Skeletal muscle tissue (tissue), 4 donors: ENCODE data around the gene SIGLEC10. TPM values are rescaled to one million over a fixed set of nuclear protein-coding genes. Genes with fewer than 3 reads are reported as not detected.

ENCODE experiments used
- H3K27ac ChIP-seq: one replicate; pipeline ENCODE4 v1.7.0; 2013; ENCODE audit warnings: mild to moderate bottlenecking, low read depth, low read length, inconsistent platforms
- H3K27me3 ChIP-seq, 3 donors: one replicate each; pipeline ENCODE4 v1.7.0; 2013; ENCODE audit warnings: low read length in 3 of 3; ENCODE audit not compliant: control insufficient read depth in 3 of 3, insufficient read depth in 3 of 3
- H3K36me3 ChIP-seq, 3 donors: one replicate each; pipeline ENCODE4 v1.7.0; 2013; ENCODE audit warnings: low read length in 3 of 3; ENCODE audit not compliant: control insufficient read depth in 3 of 3, insufficient read depth in 3 of 3
- H3K4me1 ChIP-seq, 3 donors: one replicate each; pipeline ENCODE4 v1.7.0; 2013; ENCODE audit warnings: low read length in 3 of 3, mild to moderate bottlenecking in 3 of 3; ENCODE audit not compliant: control insufficient read depth in 3 of 3, insufficient read depth in 3 of 3
- H3K4me3 ChIP-seq, 3 donors: one replicate each; pipeline ENCODE4 v1.7.0; 2013; ENCODE audit warnings: low read length in 3 of 3
- H3K9ac ChIP-seq, 3 donors: one replicate each; pipeline ENCODE4 v1.7.0; 2013; ENCODE audit warnings: low read length in 3 of 3, mild to moderate bottlenecking in 3 of 3, moderate library complexity in 2 of 3, low read depth in 1 of 3
- H3K9me3 ChIP-seq, 3 donors: one replicate each; pipeline ENCODE4 v1.7.0; 2013; ENCODE audit warnings: low read length in 3 of 3; ENCODE audit not compliant: control insufficient read depth in 3 of 3
- total RNA-seq: library from RNA; depleted of rRNA; stranded (reverse); fragments of >200 nt; gene quantifications from one replicate; pipeline ENCODE4 v1.2.3, GENCODE V29; 2014
- donor health status: Osteomylitis.

SIGLEC10 gene
- total RNA-seq, 1 donor from 2014 or later = 1.6 TPM

- no peaks in the 10 kb centered on the region for H3K36me3 ChIP-seq
- no peak overlapping the region for H3K9ac ChIP-seq
- no peak overlapping the region for H3K27ac ChIP-seq
- peaks cover 0 to 4% (median 0%) of the 10 kb centered on the region in 3 donors for H3K27me3 ChIP-seq
- H3K4me3 ChIP-seq = no peak overlapping the region
- peaks cover 3 to 11% (median 7%) of the 10 kb centered on the region in 3 donors for H3K4me1 ChIP-seq
- H3K9me3 ChIP-seq = no peaks in the 10 kb centered on the region
Observed at GRCh38 chr19:51396175-51396574, 21.3 kb downstream of the SIGLEC10 start.

GRCh38 chr19:51394050-51394836 is 23.2 kb downstream of the SIGLEC10 start:
- peak overlapping the region; percentile 61 to 79 (median 74) for H3K9ac ChIP-seq
- H3K27ac ChIP-seq = peak overlapping the region; percentile 71
- peak overlapping the region; percentile 65 to 87 (median 70) for H3K4me3 ChIP-seq
- no peaks in the 10 kb centered on the region for H3K9me3 ChIP-seq
- H3K4me1 ChIP-seq = peaks cover 3 to 11% (median 7%) of the 10 kb centered on the region in 3 donors
- H3K27me3 ChIP-seq = peaks cover 0 to 8% (median 0%) of the 10 kb centered on the region in 3 donors
- no peaks in the 10 kb centered on the region for H3K36me3 ChIP-seq

- Histone ChIP-seq H3K27me3 (peaks cover 0 to 8% (median 0%) of the 10 kb centered on the region in 3 donors), H3K9ac (no peak overlapping the region), H3K27ac (no peak overlapping the region), H3K36me3 (no peaks in the 10 kb centered on the region), H3K9me3 (no peaks in the 10 kb centered on the region), H3K4me3 (no peak overlapping the region), H3K4me1 (peaks cover 3 to 11% (median 7%) of the 10 kb centered on the region in 3 donors)
Observed at GRCh38 chr19:51392701-51393100, 24.7 kb downstream of the SIGLEC10 start.

GRCh38 chr19:51391073-51391611 is 26.3 kb downstream of the SIGLEC10 start:
- Histone ChIP-seq H3K36me3 (no peaks in the 10 kb centered on the region), H3K27me3 (peaks cover 0 to 8% (median 0%) of the 10 kb centered on the region in 3 donors), H3K27ac (no peak overlapping the region), H3K4me3 (no peak overlapping the region), H3K4me1 (peaks cover 3 to 11% (median 7%) of the 10 kb centered on the region in 3 donors), H3K9me3 (no peaks in the 10 kb centered on the region), H3K9ac (no peak overlapping the region)

GRCh38 chr19:51389143-51389542 is 28.3 kb downstream of the SIGLEC10 start:
- H3K4me3 ChIP-seq = no peak overlapping the region
- H3K36me3 ChIP-seq = no peaks in the 10 kb centered on the region
- H3K27ac ChIP-seq = no peak overlapping the region
- no peaks in the 10 kb centered on the region for H3K9me3 ChIP-seq
- H3K9ac ChIP-seq = no peak overlapping the region
- peaks cover 0 to 4% (median 3%) of the 10 kb centered on the region in 3 donors for H3K4me1 ChIP-seq
- peaks cover 0 to 8% (median 0%) of the 10 kb centered on the region in 3 donors for H3K27me3 ChIP-seq

- no peaks in the 10 kb centered on the region for H3K9me3 ChIP-seq
- H3K27ac ChIP-seq = no peak within 1 kb of the TSS
- no peak within 1 kb of the TSS for H3K9ac ChIP-seq
- H3K36me3 ChIP-seq = no peaks in the 10 kb centered on the region
- no peak within 1 kb of the TSS for H3K4me3 ChIP-seq
- peaks cover 0 to 8% (median 0%) of the 10 kb centered on the region in 3 donors for H3K27me3 ChIP-seq
- no peaks in the 10 kb centered on the region for H3K4me1 ChIP-seq
Observed at GRCh38 chr19:51387924-51388389, 29.5 kb downstream of the SIGLEC10 start, which contains the start of gene LIM2. TSS of gene LIM2 (minus strand) at chr19:51387974. CDS start at chr19:51387443, 531 bp downstream.

- Histone ChIP-seq H3K9me3 (no peaks in the 10 kb centered on the region), H3K27ac (no peak overlapping the region), H3K36me3 (no peaks in the 10 kb centered on the region), H3K4me1 (no peaks in the 10 kb centered on the region), H3K4me3 (no peak overlapping the region), H3K9ac (no peak overlapping the region), H3K27me3 (peaks cover 0 to 8% (median 0%) of the 10 kb centered on the region in 3 donors)
Observed at GRCh38 chr19:51386882-51387520, 30.4 kb downstream of the SIGLEC10 start.

GRCh38 chr19:51382004-51382403 is 35.4 kb downstream of the SIGLEC10 start:
- Histone ChIP-seq H3K9me3 (peaks cover 0 to 3% (median 0%) of the 10 kb centered on the region in 3 donors), H3K36me3 (no peaks in the 10 kb centered on the region)

GRCh38 chr19:51380379-51380778 is 37.1 kb downstream of the SIGLEC10 start:
- Histone ChIP-seq H3K27me3 (no peaks in the 10 kb centered on the region), H3K36me3 (no peaks in the 10 kb centered on the region), H3K9ac (no peak overlapping the region), H3K4me1 (no peaks in the 10 kb centered on the region), H3K27ac (no peak overlapping the region), H3K4me3 (no peak overlapping the region), H3K9me3 (peaks cover 0 to 3% (median 0%) of the 10 kb centered on the region in 3 donors)

More at GRCh38 chr19:51382004-51382403, 35.4 kb downstream of the SIGLEC10 start:
- Histone ChIP-seq H3K4me1 (no peaks in the 10 kb centered on the region), H3K27ac (no peak overlapping the region), H3K27me3 (no peaks in the 10 kb centered on the region), H3K4me3 (no peak overlapping the region), H3K9ac (no peak overlapping the region)
